DMS 273 (cell line): ENCODE measurements around the gene NFIC.
"Not testable (repeated sequence)": the region's sequence is repeated elsewhere in the genome, so short reads cannot be mapped to it uniquely, and the experiment has no call there.

ENCODE experiments used
- DNase-seq: peaks from one replicate; lab custom pipeline; 2025; ENCODE audit not compliant: unreplicated experiment; lab: John Stamatoyannopoulos, UW

Gene NFIC

GRCh38 chr19:3506384-3507340, 140.3 kb downstream of the NFIC start:
- peak; percentile 53 for DNase-seq

- no peak for DNase-seq
Observed at GRCh38 chr19:3507371-3508120, 141.2 kb downstream of the NFIC start.

GRCh38 chr19:3508121-3508661, 141.8 kb downstream of the NFIC start:
- DNase-seq, result not testable (repeated sequence)

GRCh38 chr19:3508771-3509535, 142.6 kb downstream of the NFIC start:
- DNase-seq, result no peak

GRCh38 chr19:3509566-3509989, 143.2 kb downstream of the NFIC start:
- DNase-seq, result no peak

GRCh38 chr19:3510727-3511126, 144.3 kb downstream of the NFIC start:
- DNase-seq, result no peak

- no peak for DNase-seq
Observed at GRCh38 chr19:3511506-3512251, 145.3 kb downstream of the NFIC start.

GRCh38 chr19:3512562-3513228, 146.3 kb downstream of the NFIC start:
- no peak for DNase-seq

GRCh38 chr19:3513229-3514140, 147.1 kb downstream of the NFIC start:
- DNase-seq, result no peak

GRCh38 chr19:3514930-3515329, 148.5 kb downstream of the NFIC start:
- DNase-seq, result no peak

- no peak for DNase-seq
Observed at GRCh38 chr19:3515891-3516422, 149.6 kb downstream of the NFIC start.

GRCh38 chr19:3516675-3517207, 150.4 kb downstream of the NFIC start:
- DNase-seq, result peak; percentile 85

- no peak for DNase-seq
Observed at GRCh38 chr19:3517638-3518037, 151.3 kb downstream of the NFIC start.

- DNase-seq, result no peak
Observed at GRCh38 chr19:3518255-3518654, 151.9 kb downstream of the NFIC start.

GRCh38 chr19:3518659-3519058, 152.3 kb downstream of the NFIC start:
- DNase-seq, result no peak
